ENCODE data around the gene LIPM.

GRCh38 chr10:88866454-88866853 is 63.9 kb downstream of the LIPM start:
- TF ChIP-seq CTCF (IDR thresholded peaks at IDR 0.05; ENCODE audit: low read length) (no peak), EZH2 (optimal IDR thresholded peaks at IDR 0.05; ENCODE audit: low read depth, low read length) (no peak)
